Peyer's patch (tissue), 4 donors: ENCODE measurements around the gene TTLL5. TPM values are rescaled to one million over a fixed set of nuclear protein-coding genes. Genes with fewer than 3 reads are reported as not detected.

Experiments
- DNase-seq, 3 donors: peaks; one replicate each; pipeline ENCODE4 v3.0.0-alpha.2; 2017 to 2019
- H3K27ac ChIP-seq, 4 donors: fragments of 200-600 bp; sonication (generic); one replicate each; pipeline ENCODE4 v1.5.1; 2016 to 2019
- H3K27me3 ChIP-seq, 2 donors: fragments of 200-600 bp; sonication (generic); one replicate each; pipeline ENCODE4 v1.5.1; 2019
- H3K36me3 ChIP-seq, 3 donors: fragments of 200-600 bp; sonication (generic); one replicate each; pipeline ENCODE4 v1.5.1; 2016 to 2019
- H3K4me1 ChIP-seq, 4 donors: fragments of 200-600 bp; sonication (generic); one replicate each; pipeline ENCODE4 v1.5.1; 2016 to 2019
- H3K4me3 ChIP-seq, 4 donors: fragments of 200-600 bp; sonication (generic); 1 replicate in 3 of 4; 2 replicates in 1 of 4; pipeline ENCODE4 v1.5.1; 2016 to 2019; ENCODE audit warnings: mild to moderate bottlenecking in 1 of 4
- H3K9me3 ChIP-seq, 4 donors: fragments of 200-600 bp; sonication (generic); one replicate each; pipeline ENCODE4 v1.5.1; 2016 to 2019; ENCODE audit warnings: mild to moderate bottlenecking in 1 of 4
- POLR2A ChIP-seq, 2 donors: fragments of 450-650 bp; IDR thresholded peaks; one replicate each; pipeline ENCODE4 v1.5.1; 2017; ENCODE audit warnings: antibody characterized with exemption in 2 of 2, mild to moderate bottlenecking in 2 of 2, moderate library complexity in 2 of 2
- total RNA-seq, 4 donors: library from RNA; depleted of rRNA; stranded (reverse); fragments of >200 nt; gene quantifications; one replicate each; pipeline ENCODE4 v1.1.0, GENCODE V29; 2016
- TF ChIP-seq, protein P1 (sequence below), 6 experiments: fragments of 450-650 bp in 4 of 6; fragments of 200-600 bp in 2 of 6; sonication (generic) in 1 of 6; IDR thresholded peaks; one replicate each; pipeline ENCODE4 v1.5.1; 2017 to 2019; ENCODE audit warnings: antibody characterized with exemption in 6 of 6, mild to moderate bottlenecking in 3 of 6, moderate library complexity in 1 of 6

TTLL5 gene
- total RNA-seq, 4 donors from 2014 or later: 33.6 to 82.5 (median 46.4) TPM

DNA sequence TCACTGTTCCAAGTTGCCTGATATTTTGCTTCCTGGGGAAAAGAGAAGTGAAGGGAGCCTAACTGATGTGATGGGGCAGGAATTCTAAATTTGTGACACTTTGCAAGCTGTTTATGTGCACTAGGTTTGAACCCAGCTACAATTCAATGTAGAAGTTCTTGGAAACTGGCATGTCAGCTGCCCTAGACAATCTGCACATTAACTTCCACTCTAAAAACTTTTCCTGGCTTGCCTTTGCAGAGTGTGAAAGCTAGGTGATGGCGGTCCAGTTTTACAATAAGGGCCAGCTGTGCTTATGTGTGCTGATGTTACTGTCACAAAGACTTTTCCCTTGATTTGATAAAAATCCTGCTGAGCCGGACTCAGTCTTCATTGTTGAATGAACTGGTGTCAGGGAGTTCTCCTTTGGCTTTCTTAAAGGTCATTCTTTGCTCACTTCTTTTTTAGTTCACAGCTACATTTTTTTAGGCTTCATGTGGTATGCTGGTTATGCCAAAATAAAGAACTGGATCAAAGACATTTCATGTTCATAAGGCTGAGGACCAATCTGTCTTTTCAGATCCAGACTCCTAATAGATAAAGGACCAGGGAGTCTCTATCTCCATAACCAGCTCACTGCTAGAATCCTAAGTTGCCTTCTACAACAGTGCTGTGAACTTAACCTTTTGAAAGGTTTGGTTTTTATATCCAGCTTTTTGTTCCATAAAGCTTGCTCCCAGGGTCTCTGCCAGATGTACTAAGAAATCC is 187.3 kb downstream of the TTLL5 start:
- H3K4me1 ChIP-seq: no peaks in the 10 kb centered on the region

DNA sequence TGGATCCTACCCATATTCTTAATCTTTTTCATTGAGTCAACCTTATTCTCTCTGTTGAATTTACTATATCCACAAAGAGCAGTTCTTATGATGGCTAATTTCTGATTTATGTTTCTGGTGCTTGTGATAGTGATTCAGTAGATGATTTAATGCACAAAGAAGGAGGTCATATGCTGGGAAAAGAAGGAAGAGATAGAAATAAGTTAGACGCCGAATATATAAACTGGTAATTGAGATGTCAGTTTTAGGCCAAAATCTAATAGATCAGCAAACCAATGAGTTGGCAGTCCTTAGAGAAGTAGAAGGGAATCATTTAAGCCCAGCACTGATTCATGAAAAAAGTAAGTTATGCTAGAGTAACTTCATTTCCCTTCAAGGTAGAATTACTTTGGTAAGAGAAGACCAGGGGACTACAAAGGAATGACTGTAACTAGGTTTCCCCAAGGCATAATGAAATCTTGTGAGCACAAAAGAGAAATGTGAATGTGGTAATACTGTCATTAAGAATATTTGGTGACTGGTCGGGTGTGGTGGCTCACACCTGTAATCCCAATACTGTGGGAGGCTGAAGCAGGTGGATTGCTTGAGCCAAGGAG is 188.4 kb downstream of the TTLL5 start:
- H3K4me3 ChIP-seq: no peak overlapping the region

More for the DNA sequence above, 187.3 kb downstream of the TTLL5 start:
- Histone ChIP-seq H3K27ac (no peak overlapping the region), H3K4me3 (no peak overlapping the region), H3K9me3 (no peaks in the 10 kb centered on the region), H3K36me3 (peaks cover 0 to 4% (median 0%) of the 10 kb centered on the region in 3 donors), H3K27me3 (no peaks in the 10 kb centered on the region)
- DNase-seq: no peak
- no peak for TF ChIP-seq POLR2A (IDR thresholded peaks at IDR 0.05)
- TF ChIP-seq, protein P1, sequence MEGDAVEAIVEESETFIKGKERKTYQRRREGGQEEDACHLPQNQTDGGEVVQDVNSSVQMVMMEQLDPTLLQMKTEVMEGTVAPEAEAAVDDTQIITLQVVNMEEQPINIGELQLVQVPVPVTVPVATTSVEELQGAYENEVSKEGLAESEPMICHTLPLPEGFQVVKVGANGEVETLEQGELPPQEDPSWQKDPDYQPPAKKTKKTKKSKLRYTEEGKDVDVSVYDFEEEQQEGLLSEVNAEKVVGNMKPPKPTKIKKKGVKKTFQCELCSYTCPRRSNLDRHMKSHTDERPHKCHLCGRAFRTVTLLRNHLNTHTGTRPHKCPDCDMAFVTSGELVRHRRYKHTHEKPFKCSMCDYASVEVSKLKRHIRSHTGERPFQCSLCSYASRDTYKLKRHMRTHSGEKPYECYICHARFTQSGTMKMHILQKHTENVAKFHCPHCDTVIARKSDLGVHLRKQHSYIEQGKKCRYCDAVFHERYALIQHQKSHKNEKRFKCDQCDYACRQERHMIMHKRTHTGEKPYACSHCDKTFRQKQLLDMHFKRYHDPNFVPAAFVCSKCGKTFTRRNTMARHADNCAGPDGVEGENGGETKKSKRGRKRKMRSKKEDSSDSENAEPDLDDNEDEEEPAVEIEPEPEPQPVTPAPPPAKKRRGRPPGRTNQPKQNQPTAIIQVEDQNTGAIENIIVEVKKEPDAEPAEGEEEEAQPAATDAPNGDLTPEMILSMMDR (IDR thresholded peaks at IDR 0.05): no peak

DNA sequence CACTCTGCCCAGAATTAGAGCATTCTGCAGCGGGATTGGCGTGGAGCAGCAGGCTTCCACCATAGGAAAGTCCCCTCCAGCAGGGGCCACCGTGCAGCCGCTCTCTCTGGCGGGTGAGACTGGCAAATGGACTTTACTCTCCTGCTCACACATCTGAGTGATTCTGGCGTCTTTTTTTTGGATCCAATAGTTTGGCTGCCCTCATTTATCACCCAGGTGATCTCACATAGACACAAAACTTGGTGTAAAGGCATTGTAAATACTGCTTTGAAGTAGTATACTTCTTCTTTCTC is 190.5 kb downstream of the TTLL5 start:
- Histone ChIP-seq H3K27me3 (no peaks in the 10 kb centered on the region), H3K9me3 (no peaks in the 10 kb centered on the region), H3K4me1 (no peaks in the 10 kb centered on the region), H3K36me3 (peaks cover 0 to 4% (median 0%) of the 10 kb centered on the region in 3 donors), H3K4me3 (no peak overlapping the region), H3K27ac (no peak overlapping the region)
- DNase-seq: no peak
- TF ChIP-seq, protein P1 (IDR thresholded peaks at IDR 0.05): no peak
- TF ChIP-seq POLR2A (IDR thresholded peaks at IDR 0.05): no peak

More for the DNA sequence above, 188.4 kb downstream of the TTLL5 start:
- Histone ChIP-seq H3K4me1 (no peaks in the 10 kb centered on the region), H3K27ac (no peak overlapping the region), H3K27me3 (no peaks in the 10 kb centered on the region), H3K36me3 (peaks cover 0 to 4% (median 0%) of the 10 kb centered on the region in 3 donors), H3K9me3 (no peaks in the 10 kb centered on the region)
- TF ChIP-seq, protein P1 (IDR thresholded peaks at IDR 0.05): no peak
- no peak for TF ChIP-seq POLR2A (IDR thresholded peaks at IDR 0.05)
- no peak for DNase-seq

DNA sequence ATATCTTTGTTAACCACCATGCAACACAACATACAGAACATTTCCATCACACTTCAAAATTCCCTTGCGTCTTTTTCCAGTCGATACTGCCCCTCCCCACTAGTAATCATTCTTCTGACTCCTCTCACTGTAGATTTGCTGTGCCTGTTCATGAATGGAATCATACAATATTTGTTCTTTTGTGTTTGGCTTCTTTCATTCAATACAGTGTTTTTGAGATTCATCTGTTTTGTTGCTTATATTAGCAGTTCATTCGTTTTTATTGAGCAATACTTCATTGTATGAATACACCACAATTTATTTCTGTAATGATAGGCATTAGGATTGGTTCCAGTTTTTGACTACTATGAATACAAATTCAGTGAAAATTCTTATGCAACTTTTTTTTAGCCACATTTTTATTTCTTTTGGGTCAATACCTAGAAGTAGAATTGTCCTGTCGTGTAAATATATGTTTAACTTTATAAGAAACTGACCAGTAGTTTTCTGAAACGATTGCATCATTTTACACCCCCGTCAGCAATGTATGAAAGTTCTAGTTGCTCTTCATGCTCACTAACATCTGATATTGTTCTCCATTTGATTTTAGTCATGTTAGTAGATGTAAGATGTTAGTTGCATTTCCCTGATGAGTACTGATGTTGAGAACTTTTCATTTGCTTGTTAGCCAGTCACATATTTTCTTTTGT is 193.2 kb downstream of the TTLL5 start:
- Histone ChIP-seq H3K27me3 (no peaks in the 10 kb centered on the region), H3K4me1 (no peaks in the 10 kb centered on the region), H3K4me3 (no peak overlapping the region), H3K27ac (no peak overlapping the region), H3K9me3 (no peaks in the 10 kb centered on the region), H3K36me3 (peaks cover 0 to 4% (median 0%) of the 10 kb centered on the region in 3 donors)
- DNase-seq: no peak
- TF ChIP-seq POLR2A (IDR thresholded peaks at IDR 0.05): no peak
- TF ChIP-seq, protein P1 (IDR thresholded peaks at IDR 0.05): no peak

DNA sequence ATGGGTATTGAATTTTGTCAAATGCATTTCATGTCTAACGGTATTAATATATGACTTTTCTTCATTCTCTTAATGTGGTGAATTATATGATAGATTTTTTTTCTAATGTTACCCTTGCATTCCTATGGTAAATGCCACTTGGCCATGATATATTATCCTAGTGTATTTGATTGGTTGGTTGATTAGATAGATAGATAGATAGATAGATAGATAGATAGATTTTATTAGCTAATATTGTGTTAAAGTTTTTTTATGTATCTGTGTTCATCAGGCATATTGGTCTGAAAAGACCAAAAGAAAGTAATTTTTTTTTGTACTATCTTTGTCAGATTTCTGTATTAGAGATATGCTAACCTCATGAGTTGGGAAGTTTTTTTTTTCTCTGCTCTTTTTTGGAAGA is 196.2 kb downstream of the TTLL5 start:
- Histone ChIP-seq H3K27ac (no peak overlapping the region), H3K9me3 (no peaks in the 10 kb centered on the region), H3K27me3 (no peaks in the 10 kb centered on the region), H3K36me3 (no peaks in the 10 kb centered on the region), H3K4me3 (no peak overlapping the region), H3K4me1 (no peaks in the 10 kb centered on the region)
- TF ChIP-seq POLR2A (IDR thresholded peaks at IDR 0.05): no peak
- TF ChIP-seq, protein P1 (IDR thresholded peaks at IDR 0.05): no peak
- no peak for DNase-seq
